GM10248 (cell line): ENCODE measurements around the gene R3HCC1L.
"Not testable (repeated sequence)": the region's sequence is repeated elsewhere in the genome, so short reads cannot be mapped to it uniquely, and the experiment has no call there.

Source experiments
- CTCF ChIA-PET: fragments of 300-600 bp; sonication (Branson Sonifier 250); formaldehyde crosslinking; extraction: SDS; loops from one replicate; lab custom pipeline; 2021; ENCODE audit warnings: antibody characterized with exemption; lab: Yijun Ruan, JAX
- POLR2A ChIA-PET: fragments of 350-650 bp; sonication (Branson Sonifier 250); formaldehyde crosslinking; extraction: SDS; loops from one replicate; lab custom pipeline; 2020; ENCODE audit warnings: antibody characterized with exemption; lab: Yijun Ruan, JAX
- DNase-seq: peaks from one replicate; pipeline ENCODE4 v3.0.0; 2012; ENCODE audit errors: extremely low spot score
- CTCF ChIP-seq: IDR thresholded peaks from 2 replicates; pipeline ENCODE4 v1.5.1; 2012; ENCODE audit warnings: mild to moderate bottlenecking, low read depth; ENCODE audit errors: extremely low read depth, missing control alignments, control extremely low read depth

The R3HCC1L gene

GRCh38 chr10:98139431-98139830 lies 5.0 kb downstream of the R3HCC1L start:
- TF ChIP-seq CTCF: no peak
- DNase-seq: no peak
- POLR2A ChIA-PET: no interaction called here
- CTCF ChIA-PET: interaction anchor here (1.3 to 3.6 kb wide), 2 partner anchors 12 to 31 kb away, joined by 3 to 21 read pairs; no protein-coding TSS in a partner anchor

- ChIA-PET POLR2A (no interaction called here), CTCF (no interaction called here)
- peak; percentile 12 for DNase-seq
- no peak for TF ChIP-seq CTCF
Observed at GRCh38 chr10:98141484-98142073, 7.1 kb downstream of the R3HCC1L start.

GRCh38 chr10:98144985-98145384 lies 10.5 kb downstream of the R3HCC1L start:
- no peak for DNase-seq
- ChIA-PET CTCF (interaction anchor here (2.3 kb wide), 1 partner anchor 25 kb away, joined by 7 read pairs; no protein-coding TSS in a partner anchor), POLR2A (no interaction called here)
- no peak for TF ChIP-seq CTCF

GRCh38 chr10:98149858-98150257 lies 15.4 kb downstream of the R3HCC1L start:
- TF ChIP-seq CTCF: no peak
- DNase-seq: no peak
- CTCF ChIA-PET: no interaction called here
- POLR2A ChIA-PET: no interaction called here

GRCh38 chr10:98150544-98150943 lies 16.1 kb downstream of the R3HCC1L start:
- ChIA-PET CTCF (interaction anchor here (1.7 kb wide), 1 partner anchor 19 kb away, joined by 8 read pairs; no protein-coding TSS in a partner anchor), POLR2A (no interaction called here)
- TF ChIP-seq CTCF: no peak
- no peak for DNase-seq

- POLR2A ChIA-PET: not testable (repeated sequence)
Observed at GRCh38 chr10:98152778-98153177, 18.3 kb downstream of the R3HCC1L start.

GRCh38 chr10:98153213-98153958 lies 18.9 kb downstream of the R3HCC1L start:
- DNase-seq, POLR2A ChIA-PET: not testable (repeated sequence)
- CTCF ChIA-PET: interaction anchor here (0.6 to 1.5 kb wide), 2 partner anchors 16 to 18 kb away, joined by 3 to 8 read pairs; no protein-coding TSS in a partner anchor

More at GRCh38 chr10:98152778-98153177, 18.3 kb downstream of the R3HCC1L start:
- CTCF ChIA-PET, DNase-seq: not testable (repeated sequence)
